GM12874 (cell line): Measurements from ENCODE around the gene TTC21B.

Source experiments
- CTCF ChIP-seq: IDR thresholded peaks from 2 replicates; pipeline ENCODE4 v1.5.1; 2011; ENCODE audit warnings: low read depth, mild to moderate bottlenecking, control low read depth, low read length, moderate library complexity; ENCODE audit not compliant: insufficient read depth

Gene TTC21B

DNA sequence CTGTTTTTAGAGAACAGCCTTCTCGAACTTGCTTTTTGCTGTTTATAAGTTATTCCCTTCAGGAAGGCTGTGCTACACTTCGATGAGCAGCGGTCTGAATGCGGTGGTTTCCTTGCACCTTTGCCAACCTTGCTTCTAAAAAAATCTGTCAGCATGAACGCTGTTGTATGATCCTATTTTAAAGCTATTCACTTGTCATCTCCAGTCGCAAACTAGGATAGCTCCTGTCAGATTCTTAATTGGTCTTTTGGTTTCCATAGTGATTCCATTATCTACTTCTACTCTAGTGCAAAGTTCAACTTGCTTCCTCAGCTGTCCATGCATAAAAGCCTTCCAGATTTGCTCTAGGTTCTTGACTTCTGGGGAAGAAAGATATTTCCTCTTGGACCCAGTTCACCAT is 83.2 kb downstream of the TTC21B start:
- TF ChIP-seq CTCF, result no peak

DNA sequence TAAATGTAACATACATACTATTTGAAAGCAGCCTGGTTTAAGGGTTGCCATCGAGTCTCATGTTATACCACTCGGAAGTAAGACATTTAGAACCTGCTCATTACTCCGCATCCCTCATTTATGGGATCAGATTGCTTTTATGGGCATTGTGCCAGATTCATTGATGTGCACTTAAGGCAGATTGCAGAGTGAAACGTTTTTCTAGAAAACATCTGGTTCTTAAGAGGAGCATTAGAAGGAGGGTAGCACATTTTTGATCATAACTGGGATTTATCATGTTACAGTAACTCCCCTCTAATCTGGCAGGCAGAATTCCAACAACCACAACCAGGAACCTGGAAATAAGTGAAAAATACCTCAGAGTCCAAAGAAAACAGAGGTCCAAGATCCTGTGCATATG is 85.4 kb downstream of the TTC21B start:
- TF ChIP-seq CTCF, result no peak

DNA sequence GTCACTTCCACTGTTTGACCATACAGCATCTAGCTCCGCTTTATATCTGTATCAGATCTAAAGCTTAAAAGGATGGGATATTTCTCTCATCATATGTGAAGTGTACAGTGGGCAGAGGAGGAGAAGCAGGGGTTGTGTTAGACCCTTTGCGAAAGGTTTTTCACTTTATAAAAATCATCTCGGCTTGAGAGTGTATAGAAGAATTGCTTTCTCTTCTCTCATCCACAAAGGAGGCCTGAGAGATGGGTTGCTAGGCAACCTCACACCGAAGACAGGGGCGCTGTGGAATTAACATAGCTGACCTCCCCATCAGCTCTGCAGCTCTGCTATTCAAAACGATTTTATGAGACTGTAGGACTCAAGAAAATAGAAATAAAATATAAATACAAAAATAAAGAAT is 89.3 kb downstream of the TTC21B start:
- TF ChIP-seq CTCF, result no peak

- TF ChIP-seq CTCF, result no peak
Measured at GRCh38 chr2:165863810-165864261, 89.7 kb downstream of the TTC21B start.

GRCh38 chr2:165857876-165858275 is 95.7 kb downstream of the TTC21B start:
- no peak for TF ChIP-seq CTCF

DNA sequence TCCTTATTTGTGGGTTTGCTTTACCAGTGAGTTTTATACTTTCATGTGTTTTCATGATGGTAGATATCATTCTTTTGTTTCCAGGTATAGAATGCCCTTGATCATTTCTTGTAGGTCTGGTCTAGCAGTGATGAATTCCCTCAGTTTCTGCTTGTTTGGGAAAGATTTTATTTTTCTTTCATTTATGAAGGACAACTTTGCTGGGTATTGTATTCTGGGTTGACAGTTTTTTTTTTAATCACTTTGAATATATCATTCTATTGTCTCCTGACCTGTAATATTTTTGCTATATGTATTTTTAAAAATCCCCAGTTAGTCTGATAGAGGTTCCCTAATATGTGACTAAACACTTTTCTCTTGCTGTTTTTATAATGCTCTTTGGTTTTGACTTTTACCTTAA is 101.2 kb downstream of the TTC21B start:
- TF ChIP-seq CTCF, result no peak

DNA sequence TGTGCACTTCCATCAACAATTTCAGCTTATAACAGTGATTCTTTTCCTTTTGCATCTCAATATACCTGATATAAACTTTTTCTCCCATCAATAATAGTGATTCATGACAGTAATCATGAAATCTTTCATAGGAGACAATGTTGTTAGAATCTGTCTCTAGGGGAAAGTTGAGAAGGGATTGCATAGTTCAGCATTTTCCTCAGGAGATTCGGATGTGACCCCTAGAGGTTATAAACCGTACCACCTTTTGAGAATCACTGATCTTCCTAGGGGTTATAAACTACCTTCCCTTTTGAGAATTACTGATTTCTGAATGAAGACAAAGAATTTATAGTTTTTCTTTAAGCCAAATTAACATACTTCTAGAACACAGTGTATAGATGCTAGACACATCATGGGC is 106.6 kb downstream of the TTC21B start:
- TF ChIP-seq CTCF, result no peak

GRCh38 chr2:165846056-165846455 is 107.5 kb downstream of the TTC21B start:
- TF ChIP-seq CTCF, result no peak
